WTC11 (cell line): ENCODE data around the gene COL21A1. TPM values are rescaled to one million over a fixed set of nuclear protein-coding genes. Genes with fewer than 3 reads are reported as not detected.
A peak's percentile ranks its signal among the peaks of the same experiment; 100 is the strongest.

Source experiments
- ATAC-seq: fragments of 200-7000 bp; cut with Tn5 transposase; 2 replicates; pipeline ENCODE4 v1.10.0; 2021; ENCODE audit warnings: mild to moderate bottlenecking, moderate library complexity
- CTCF ChIA-PET: fragments of 300-600 bp; sonication (Branson Sonifier 250); formaldehyde crosslinking; loops from one replicate; lab custom pipeline; 2021; ENCODE audit warnings: antibody characterized with exemption; lab: Charles Lee
- POLR2A ChIA-PET: fragments of 350-600 bp; sonication (Branson Sonifier 250); formaldehyde crosslinking; loops from one replicate; lab custom pipeline; 2021; ENCODE audit warnings: antibody characterized with exemption; lab: Charles Lee
- DNase-seq: peaks from one replicate; pipeline ENCODE4 v3.0.0; 2021; ENCODE audit warnings: low spot score
- H3K27ac Mint-ChIP-seq: 2 replicates; pipeline ENCODE4 v1.8.0; 2021; ENCODE audit warnings: mixed read lengths
- H3K27me3 Mint-ChIP-seq: 2 replicates; pipeline ENCODE4 v1.8.0; 2021; ENCODE audit warnings: low read depth, mild to moderate bottlenecking, moderate library complexity, mixed read lengths
- H3K36me3 Mint-ChIP-seq: 2 replicates; pipeline ENCODE4 v1.8.0; 2021; ENCODE audit warnings: mixed read lengths
- H3K4me1 Mint-ChIP-seq: 2 replicates; pipeline ENCODE4 v1.8.0; 2022; ENCODE audit warnings: mixed read lengths
- H3K4me3 Mint-ChIP-seq: 2 replicates; pipeline ENCODE4 v1.8.0; 2021; ENCODE audit warnings: mild to moderate bottlenecking, moderate library complexity, mixed read lengths
- H3K9me3 Mint-ChIP-seq: 2 replicates; pipeline ENCODE4 v1.8.0; 2021; ENCODE audit warnings: mixed read lengths
- AFF4 ChIP-seq: sonication (generic); formaldehyde crosslinking; IDR thresholded peaks from 2 replicates; pipeline ENCODE4 v1.8.1; 2023; ENCODE audit warnings: mild to moderate bottlenecking, missing genetic modification reagents, borderline replicate concordance
- ATF2 ChIP-seq: sonication (generic); formaldehyde crosslinking; IDR thresholded peaks from 2 replicates; pipeline ENCODE4 v1.8.1; 2022; ENCODE audit warnings: low read depth, missing genetic modification reagents, borderline replicate concordance
- CREM ChIP-seq: sonication (generic); formaldehyde crosslinking; IDR thresholded peaks from 2 replicates; pipeline ENCODE4 v1.8.1; 2022; ENCODE audit warnings: mild to moderate bottlenecking, missing genetic modification reagents, moderate library complexity
- GABPB1 ChIP-seq: sonication (generic); formaldehyde crosslinking; IDR thresholded peaks from 2 replicates; pipeline ENCODE4 v1.8.1; 2023; ENCODE audit warnings: mild to moderate bottlenecking, missing genetic modification reagents
- GTF2I ChIP-seq: fragments of 250-450 bp; sonication (Bioruptor Pico); conservative IDR thresholded peaks from 2 replicates; pipeline ENCODE4 v1.4.0; 2021; ENCODE audit warnings: mild to moderate bottlenecking
- IRF2 ChIP-seq: sonication (generic); formaldehyde crosslinking; IDR thresholded peaks from 2 replicates; pipeline ENCODE4 v1.8.0; 2022; ENCODE audit warnings: low read depth, missing genetic modification reagents, borderline replicate concordance
- JUN ChIP-seq: sonication (generic); formaldehyde crosslinking; IDR thresholded peaks from 2 replicates; pipeline ENCODE4 v1.8.0; 2023; ENCODE audit warnings: mild to moderate bottlenecking, missing genetic modification reagents
- KAT7 ChIP-seq: sonication (generic); formaldehyde crosslinking; IDR thresholded peaks from 2 replicates; pipeline ENCODE4 v1.8.1; 2023; ENCODE audit warnings: missing genetic modification reagents, mild to moderate bottlenecking, borderline replicate concordance
- NFE2L1 ChIP-seq: sonication (generic); formaldehyde crosslinking; IDR thresholded peaks from 2 replicates; pipeline ENCODE4 v1.8.1; 2023; ENCODE audit warnings: missing genetic modification reagents
- NR1H2 ChIP-seq: sonication (generic); formaldehyde crosslinking; IDR thresholded peaks from 2 replicates; pipeline ENCODE4 v1.9.0; 2021; ENCODE audit warnings: mild to moderate bottlenecking, moderate library complexity, missing genetic modification reagents
- NR2C2 ChIP-seq: sonication (generic); formaldehyde crosslinking; IDR thresholded peaks from 2 replicates; pipeline ENCODE4 v1.8.0; 2022; ENCODE audit warnings: mild to moderate bottlenecking, missing genetic modification reagents
- PRRX2 ChIP-seq: fragments of 250-450 bp; sonication (Bioruptor Pico); IDR thresholded peaks from 2 replicates; pipeline ENCODE4 v1.8.0; 2021; ENCODE audit warnings: mild to moderate bottlenecking
- SMAD4 ChIP-seq: sonication (generic); formaldehyde crosslinking; IDR thresholded peaks from 2 replicates; pipeline ENCODE4 v1.8.0; 2022; ENCODE audit warnings: mild to moderate bottlenecking, missing genetic modification reagents
- ZNF219 ChIP-seq: sonication (generic); formaldehyde crosslinking; IDR thresholded peaks from 2 replicates; pipeline ENCODE4 v1.8.0; 2023; ENCODE audit warnings: missing genetic modification reagents, mild to moderate bottlenecking, borderline replicate concordance
- ZNF232 ChIP-seq: sonication (generic); formaldehyde crosslinking; IDR thresholded peaks from 2 replicates; pipeline ENCODE4 v1.8.0; 2022; ENCODE audit warnings: mild to moderate bottlenecking, missing genetic modification reagents
- ZNF317 ChIP-seq: sonication (generic); formaldehyde crosslinking; IDR thresholded peaks from 2 replicates; pipeline ENCODE4 v1.8.1; 2023; ENCODE audit warnings: low read depth, mild to moderate bottlenecking, moderate library complexity, missing genetic modification reagents, borderline replicate concordance
- ZNF416 ChIP-seq: fragments of 250-450 bp; sonication (Bioruptor Pico); IDR thresholded peaks from 2 replicates; pipeline ENCODE4 v1.9.0; 2021; ENCODE audit warnings: mild to moderate bottlenecking, inconsistent platforms
- ZNF671 ChIP-seq: fragments of 250-450 bp; sonication (Bioruptor Pico); IDR thresholded peaks from 2 replicates; pipeline ENCODE4 v1.8.0; 2021; ENCODE audit warnings: mild to moderate bottlenecking
- total RNA-seq: library from RNA; stranded (reverse); gene quantifications from 3 replicates; pipeline ENCODE4 v1.2.3, GENCODE V29; 2021

Gene COL21A1
- total RNA-seq, 1 experiment from 2014 or later = 4.4 TPM

- Mint-ChIP-seq H3K4me1 (peaks cover 4% of the 10 kb centered on the region; the same call in 1 of the 2 replicates), H3K9me3 (peaks cover 18% of the 10 kb centered on the region), H3K4me3 (no peak overlapping the region), H3K27me3 (no peaks in the 10 kb centered on the region), H3K27ac (no peak overlapping the region), H3K36me3 (peaks cover 10% of the 10 kb centered on the region)
- DNase-seq (no peak), ATAC-seq (no peak)
- POLR2A ChIA-PET = no interaction called here
- TF ChIP-seq PRRX2 (no peak), ATF2 (no peak), ZNF219 (CRISPR knock-in tag) (no peak), JUN (no peak), NR1H2 (CRISPR knock-in tag) (no peak)
- CTCF ChIA-PET = no interaction called here
Observed at GRCh38 chr6:56079751-56080540, 167.4 kb downstream of the COL21A1 start.

GRCh38 chr6:56076033-56076432 is 171.3 kb downstream of the COL21A1 start:
- Mint-ChIP-seq H3K27me3 (no peaks in the 10 kb centered on the region), H3K27ac (no peak overlapping the region), H3K4me1 (peaks cover 4% of the 10 kb centered on the region; the same call in 1 of the 2 replicates), H3K36me3 (peaks cover 10% of the 10 kb centered on the region), H3K9me3 (peaks cover 22% of the 10 kb centered on the region)
- CTCF ChIA-PET = interaction anchor here (1.0 kb wide), 1 partner anchor 171 kb away, joined by 3 read pairs; the partner anchor contains the start of gene COL21A1
- TF ChIP-seq NFE2L1 (CRISPR knock-in tag) (0 out of 2 replicates have a peak, but pooled peaks have one; percentile 53), SMAD4 (no peak)
- TF ChIP-seq, all 79 proteins: peak for 1
- POLR2A ChIA-PET = no interaction called here
- no peak for ATAC-seq
- DNase-seq = no peak
- no peak overlapping the region for H3K4me3 Mint-ChIP-seq

- peaks cover 10% of the 10 kb centered on the region for H3K36me3 Mint-ChIP-seq
- no peaks in the 10 kb centered on the region for H3K27me3 Mint-ChIP-seq
- CTCF ChIA-PET = interaction anchor here (1.1 kb wide), 1 partner anchor 20 kb away, joined by 4 read pairs; no protein-coding TSS in a partner anchor
- H3K27ac Mint-ChIP-seq = no peak overlapping the region
- ATAC-seq = no peak
- TF ChIP-seq CREM (CRISPR knock-in tag) = no peak
- TF ChIP-seq IRF2 = no peak
- TF ChIP-seq GTF2I = no peak
- TF ChIP-seq KAT7 (CRISPR knock-in tag) = no peak
- no peak for TF ChIP-seq NR2C2
- no peak for TF ChIP-seq ZNF232
- no peak for TF ChIP-seq AFF4 (CRISPR knock-in tag)
- TF ChIP-seq GABPB1 = no peak
- no peak for TF ChIP-seq ZNF671 (CRISPR knock-in tag)
- TF ChIP-seq ZNF219 (CRISPR knock-in tag) = no peak
- TF ChIP-seq ZNF317 (CRISPR knock-in tag) = no peak
- no peak for TF ChIP-seq ZNF416 (CRISPR knock-in tag)
- no peak for TF ChIP-seq JUN
- H3K4me1 Mint-ChIP-seq = peaks cover 4% of the 10 kb centered on the region; the same call in 1 of the 2 replicates
- no peak for DNase-seq
- POLR2A ChIA-PET = no interaction called here
- no peak overlapping the region for H3K4me3 Mint-ChIP-seq
- peaks cover 22% of the 10 kb centered on the region for H3K9me3 Mint-ChIP-seq
Observed at GRCh38 chr6:56073761-56074160, 173.6 kb downstream of the COL21A1 start.
